K562 (cell line): ENCODE results near the gene PRM2. TPM values are rescaled to one million over a fixed set of nuclear protein-coding genes. Genes with fewer than 3 reads are reported as not detected.

Source experiments
- ATAC-seq: fragments of 200-7000 bp; cut with Tn5 transposase; 3 replicates; pipeline ENCODE4 v1.9.1; 2020; ENCODE audit warnings: moderate library complexity
- BruUV-seq: library from RNA; stranded (reverse); fragments of 400-500 nt; replicated peaks from 2 replicates; lab custom pipeline; 2021; lab: Mats Ljungman, UMichigan
- CTCF ChIA-PET: fragments of 300-600 bp; formaldehyde crosslinking; extraction: SDS; loops from one replicate; lab custom pipeline; 2021; ENCODE audit warnings: low intra/inter-chr PET ratio; lab: Yijun Ruan, JAX
- POLR2A ChIA-PET: fragments of 300-600, 350-650 bp; sonication (Branson Sonifier 250); formaldehyde crosslinking; extraction: SDS; loops from one replicate; lab custom pipeline; 2021; ENCODE audit warnings: antibody characterized with exemption, inconsistent platforms; lab: Yijun Ruan, JAX
- DNase-seq, 4 experiments: peaks; one replicate each; pipeline versions ENCODE4 v3.0.0 to v3.0.0-alpha.2; 2011 to 2018; ENCODE audit warnings: low spot score in 3 of 4, mixed read lengths in 3 of 4; ENCODE audit errors: extremely low read depth in 1 of 4
- FAIRE-seq: peaks from 2 replicates; lab custom pipeline; 2011; peaks lifted over from hg19 to GRCh38; lab: Jason Lieb, UNC
- H2AFZ ChIP-seq: 2 replicates; pipeline ENCODE4 v1.6.0; 2011; ENCODE audit warnings: low read depth, low read length, control low read depth, inconsistent platforms
- H3K27ac ChIP-seq: fragments of 200-600 bp; 3 replicates; pipeline ENCODE4 v1.8.0; 2011; ENCODE audit warnings: low read depth, mild to moderate bottlenecking, control low read depth, inconsistent platforms, low read length, moderate library complexity, mixed read lengths; ENCODE audit errors: extremely low read depth
- H3K27me3 ChIP-seq, 2 experiments: fragments of 300-600 bp in 1 of 2; 2 replicates in 1 of 2; 3 replicates in 1 of 2; pipeline versions ENCODE4 v1.6.0 to v1.8.0; 2011; ENCODE audit warnings: inconsistent platforms in 2 of 2, low read length in 2 of 2, mild to moderate bottlenecking in 1 of 2, mixed read lengths in 1 of 2, moderate library complexity in 1 of 2; ENCODE audit not compliant: control insufficient read depth in 2 of 2, insufficient read depth in 2 of 2
- H3K36me3 ChIP-seq: fragments of 300-600 bp; 3 replicates; pipeline ENCODE4 v1.8.0; 2011; ENCODE audit warnings: mild to moderate bottlenecking, low read length, inconsistent platforms; ENCODE audit not compliant: control insufficient read depth, insufficient read depth
- H3K4me1 ChIP-seq, 2 experiments: fragments of 200-600 bp in 1 of 2; replicated peaks in 1 of 2; 2 replicates in 1 of 2; 3 replicates in 1 of 2; pipeline versions ENCODE4 v1.5.1 to v1.8.0; 2011; ENCODE audit warnings: inconsistent platforms in 2 of 2, low read length in 2 of 2, mild to moderate bottlenecking in 1 of 2, mixed read lengths in 1 of 2, moderate library complexity in 1 of 2; ENCODE audit not compliant: control insufficient read depth in 2 of 2, insufficient read depth in 2 of 2
- H3K4me2 ChIP-seq: 2 replicates; pipeline ENCODE4 v1.6.1; 2011; ENCODE audit warnings: low read length, control low read depth, inconsistent platforms, mixed read lengths; ENCODE audit not compliant: insufficient read depth
- H3K4me3 ChIP-seq: fragments of 200-600 bp; sonication (generic), shearing (Covaris generic); 2 replicates; pipeline ENCODE4 v1.5.1; 2016; ENCODE audit warnings: control low read depth, inconsistent platforms
- H3K79me2 ChIP-seq: fragments of 200-600 bp; 3 replicates; pipeline ENCODE4 v1.8.0; 2011; ENCODE audit warnings: low read length, inconsistent platforms; ENCODE audit not compliant: control insufficient read depth, insufficient read depth
- H3K9ac ChIP-seq, 2 experiments: 2 replicates each; pipeline versions ENCODE4 v1.6.0 to v1.6.1; 2011; ENCODE audit warnings: low read depth in 2 of 2, low read length in 2 of 2, control low read depth in 1 of 2, inconsistent platforms in 1 of 2, mild to moderate bottlenecking in 1 of 2, mixed read lengths in 1 of 2; ENCODE audit not compliant: insufficient read depth in 1 of 2
- H3K9me1 ChIP-seq: one replicate; pipeline ENCODE4 v1.6.0; 2011; ENCODE audit warnings: inconsistent platforms, mild to moderate bottlenecking, low read length, moderate library complexity; ENCODE audit not compliant: control insufficient read depth, insufficient read depth
- H3K9me3 ChIP-seq: replicated peaks from 2 replicates; pipeline ENCODE4 v1.5.1; 2011; ENCODE audit warnings: low read depth, low read length, inconsistent platforms; ENCODE audit not compliant: control insufficient read depth, insufficient read depth
- H4K20me1 ChIP-seq: replicated peaks from 2 replicates; pipeline ENCODE4 v1.6.1; 2011; ENCODE audit warnings: low read length, inconsistent platforms, mixed read lengths; ENCODE audit not compliant: control insufficient read depth, insufficient read depth
- CBX8 ChIP-seq: fragments of 200-600 bp; sonication (generic); IDR thresholded peaks from 2 replicates; pipeline ENCODE4 v1.6.1; 2012; ENCODE audit warnings: borderline replicate concordance, mixed run types, low read depth, mild to moderate bottlenecking, moderate library complexity, mixed read lengths, low read length, control low read depth, inconsistent platforms; ENCODE audit not compliant: poor library complexity, severe bottlenecking; ENCODE audit errors: extremely low read depth
- FOXO4 ChIP-seq: fragments of 450-650 bp; formaldehyde crosslinking; IDR thresholded peaks from 2 replicates; pipeline ENCODE4 v1.4.0; 2020; ENCODE audit warnings: mild to moderate bottlenecking, moderate library complexity
- GTF2B ChIP-seq: IDR thresholded peaks from 2 replicates; pipeline ENCODE4 v1.6.1; 2011; ENCODE audit not compliant: insufficient read length; ENCODE audit errors: extremely low read depth
- HEY1 ChIP-seq: fragments of 250-450 bp; sonication (Bioruptor Pico); IDR thresholded peaks from 2 replicates; pipeline ENCODE4 v1.5.0; 2020; ENCODE audit warnings: mild to moderate bottlenecking, moderate library complexity, borderline replicate concordance
- MAFF ChIP-seq: IDR thresholded peaks from 2 replicates; pipeline ENCODE4 v1.6.1; 2012; ENCODE audit warnings: low read length, improper control_type of control experiment
- MEIS2 ChIP-seq: fragments of 450-650 bp; IDR thresholded peaks from 2 replicates; pipeline ENCODE4 v1.6.1; 2014; ENCODE audit warnings: mild to moderate bottlenecking; ENCODE audit not compliant: partially characterized antibody
- NFIC ChIP-seq: fragments of 450-650 bp; IDR thresholded peaks from 2 replicates; pipeline ENCODE4 v1.6.1; 2017; ENCODE audit warnings: mild to moderate bottlenecking, inconsistent platforms
- RBM22 ChIP-seq: fragments of 200-400 bp; formaldehyde crosslinking; IDR thresholded peaks from 2 replicates; pipeline ENCODE4 v1.6.1; 2018; ENCODE audit warnings: low read length, low read depth; ENCODE audit not compliant: poor library complexity, severe bottlenecking
- RHOXF2B ChIP-seq: fragments of 250-450 bp; sonication (Bioruptor Pico); conservative IDR thresholded peaks from 2 replicates; pipeline ENCODE4 v1.5.1; 2021
- RUNX1 ChIP-seq: sonication (generic); IDR thresholded peaks from 2 replicates; pipeline ENCODE4 v1.6.1; 2016; ENCODE audit warnings: antibody characterized with exemption, low read depth
- U2AF2 ChIP-seq: fragments of 200-400 bp; formaldehyde crosslinking; optimal IDR thresholded peaks from 2 replicates; pipeline ENCODE3; 2017; ENCODE audit warnings: low read depth, mild to moderate bottlenecking, low read length
- ZNF384 ChIP-seq: IDR thresholded peaks from 2 replicates; pipeline ENCODE4 v1.6.1; 2012; ENCODE audit warnings: low read depth, low read length, improper control_type of control experiment
- ZNF583 ChIP-seq: fragments of 250-450 bp; sonication (Bioruptor Pico); IDR thresholded peaks from 2 replicates; pipeline ENCODE4 v1.4.0; 2020
- ZNF668 ChIP-seq: fragments of 250-450 bp; sonication (Bioruptor Pico); IDR thresholded peaks from 2 replicates; pipeline ENCODE4 v1.8.0; 2022; ENCODE audit warnings: mild to moderate bottlenecking, inconsistent platforms
- WGBS: fragments of 100-300 bp; shearing (Covaris generic); methylation state at CpG from one replicate; pipeline ENCODE4 v1.1.6; 2016; ENCODE audit warnings: low coverage, mixed read lengths; ENCODE audit not compliant: insufficient coverage; ENCODE audit errors: missing lambda C conversion rate; 5-methylcytosine and 5-hydroxymethylcytosine counted together
- in situ Hi-C: fragments of 300-500 bp; cut with MboI; formaldehyde crosslinking; loops from 4 replicates; pipeline ENCODE4 v1.15.0; 2018; ENCODE audit warnings: inconsistent platforms, mixed read lengths
- intact Hi-C: fragments of 100-400 bp; cut with micrococcal nuclease; formaldehyde crosslinking; loops from 2 replicates; pipeline ENCODE4 v1.14.2; 2022
- polyA plus RNA-seq, 8 experiments: library from polyadenylated mRNA; depleted of rRNA in 4 of 8; stranded (reverse) in 5 of 8; unstranded in 3 of 8; fragments of >200 nt; fragmentation: Nextera tagmentation in 2 of 8; fragmentation: Illumina TruSeq in 1 of 8; extraction: Ambion mirVana in 2 of 8; extraction: Trizol in 1 of 8; gene quantifications; 2 replicates each; pipeline versions ENCODE4 v1.2.1 to v1.2.3, GENCODE V29; 2011 to 2014; ENCODE audit warnings: inconsistent platforms in 1 of 8, missing spikeins in 1 of 8
- total RNA-seq, 7 experiments: library from RNA; depleted of rRNA in 6 of 7; stranded (reverse); fragments of >200 nt in 6 of 7; fragmentation: Illumina TruSeq in 2 of 7; extraction: Trizol in 2 of 7; gene quantifications; 2 replicates each; pipeline versions ENCODE4 v1.2.1 to v1.2.3, GENCODE V29; 2011 to 2021; ENCODE audit warnings: low replicate concordance in 1 of 7

Gene PRM2
- total and polyA plus RNA-seq, 9 of the 15 experiments (the other 6 are each of a cell fraction or from before 2014, with no cell fraction given): not detected

GRCh38 chr16:11296351-11296705 lies 20.0 kb upstream of the PRM2 start:
- WGBS: 69% methylated on average over 3 of the region's 3 CpGs
- H3K4me1 ChIP-seq: peaks cover 6 to 13% of the 10 kb centered on the region in 2 experiments; a peak in 4 of 5 replicates
- no peak for ATAC-seq
- H4K20me1 ChIP-seq: no peaks in the 10 kb centered on the region
- no peaks in the 10 kb centered on the region for H3K9me3 ChIP-seq
- TF ChIP-seq RHOXF2B (CRISPR knock-in tag) (no peak), HEY1 (CRISPR knock-in tag) (no peak), MEIS2 (no peak)
- TF ChIP-seq, all 486 proteins: peak for 0
- Histone ChIP-seq H3K9ac (no peak overlapping the region), H3K4me2 (no peak overlapping the region), H3K9me1 (no peaks in the 10 kb centered on the region), H3K4me3 (no peak overlapping the region), H2AFZ (no peak overlapping the region), H3K79me2 (no peaks in the 10 kb centered on the region), H3K36me3 (no peaks in the 10 kb centered on the region), H3K27me3 (peaks cover 0 to 13% of the 10 kb centered on the region in 2 experiments; a peak in 2 of 5 replicates), H3K27ac (no peak overlapping the region)
- FAIRE-seq: no peak
- ChIA-PET CTCF (no interaction called here), POLR2A (interaction anchor here (1.0 kb wide), 1 partner anchor 12 kb away, joined by 4 read pairs; no protein-coding TSS in a partner anchor)
- in situ Hi-C loops: no loop called here
- intact Hi-C loops: no loop called here
- BruUV-seq: no TSS peak
- DNase-seq: no peak

GRCh38 chr16:11295672-11296071 lies 19.4 kb upstream of the PRM2 start:
- H3K9ac ChIP-seq: no peak overlapping the region
- no peaks in the 10 kb centered on the region for H3K9me1 ChIP-seq
- H4K20me1 ChIP-seq: no peaks in the 10 kb centered on the region
- intact Hi-C loops (no loop called here), in situ Hi-C loops (no loop called here)
- ChIA-PET CTCF (no interaction called here), POLR2A (interaction anchor here (1.0 kb wide), 1 partner anchor 12 kb away, joined by 4 read pairs; no protein-coding TSS in a partner anchor)
- peaks cover 3 to 19% of the 10 kb centered on the region in 2 experiments; a peak in 2 of 5 replicates for H3K27me3 ChIP-seq
- H3K79me2 ChIP-seq: no peaks in the 10 kb centered on the region
- DNase-seq: no peak
- no peak overlapping the region for H3K27ac ChIP-seq
- no peak for FAIRE-seq
- H3K36me3 ChIP-seq: no peaks in the 10 kb centered on the region
- H3K4me3 ChIP-seq: no peak overlapping the region
- H3K4me1 ChIP-seq: peaks cover 6 to 13% of the 10 kb centered on the region in 2 experiments; a peak in 4 of 5 replicates
- no peak overlapping the region for H2AFZ ChIP-seq
- H3K9me3 ChIP-seq: no peaks in the 10 kb centered on the region
- 40% methylated on average over 4 of the region's 4 CpGs for WGBS
- no peak overlapping the region for H3K4me2 ChIP-seq
- BruUV-seq: no TSS peak
- no peak for ATAC-seq
- TF ChIP-seq ZNF384: no peak
- TF ChIP-seq RBM22: no peak
- no peak for TF ChIP-seq ZNF668 (CRISPR knock-in tag)
- no peak for TF ChIP-seq FOXO4 (CRISPR knock-in tag)
- no peak for TF ChIP-seq GTF2B
- no peak for TF ChIP-seq MAFF
- no peak for TF ChIP-seq CBX8
- TF ChIP-seq RUNX1: no peak
- no peak for TF ChIP-seq ZNF583 (CRISPR knock-in tag)
- TF ChIP-seq U2AF2: no peak
- TF ChIP-seq NFIC: no peak
